Osteoblast (primary cell): ENCODE measurements around the gene FRMD3. TPM values are rescaled to one million over a fixed set of nuclear protein-coding genes. Genes with fewer than 3 reads are reported as not detected.

Experiments used
- DNase-seq: peaks from one replicate; pipeline ENCODE4 v3.0.0; 2011; ENCODE audit warnings: low spot score, mixed read lengths; ENCODE audit not compliant: insufficient read length; ENCODE audit errors: missing footprints
- H2AFZ ChIP-seq: 2 replicates; pipeline ENCODE4 v1.6.0; 2011; ENCODE audit warnings: mild to moderate bottlenecking, low read length
- H3K27ac ChIP-seq: 2 replicates; pipeline ENCODE4 v1.5.1; 2011; ENCODE audit warnings: mild to moderate bottlenecking, low read depth, low read length, moderate library complexity
- H3K27me3 ChIP-seq: 2 replicates; pipeline ENCODE4 v1.6.0; 2012; ENCODE audit warnings: mild to moderate bottlenecking, control low read depth, inconsistent platforms, low read length, moderate library complexity; ENCODE audit not compliant: insufficient read depth
- H3K36me3 ChIP-seq: 2 replicates; pipeline ENCODE4 v1.5.1; 2011; ENCODE audit warnings: mild to moderate bottlenecking, low read length, control low read depth, moderate library complexity; ENCODE audit not compliant: insufficient read depth
- H3K4me1 ChIP-seq: 2 replicates; pipeline ENCODE4 v1.5.1; 2011; ENCODE audit warnings: mild to moderate bottlenecking, low read length, control low read depth, moderate library complexity; ENCODE audit not compliant: insufficient read depth
- H3K4me2 ChIP-seq: 2 replicates; pipeline ENCODE4 v1.6.0; 2011; ENCODE audit warnings: mild to moderate bottlenecking, low read length; ENCODE audit not compliant: insufficient read depth
- H3K4me3 ChIP-seq: fragments of 200-600 bp; sonication (generic); 3 replicates; pipeline ENCODE4 v1.5.1; 2012; ENCODE audit warnings: mild to moderate bottlenecking, low read length, inconsistent platforms; ENCODE audit not compliant: insufficient read depth
- H3K79me2 ChIP-seq: 2 replicates; pipeline ENCODE4 v1.6.0; 2012; ENCODE audit warnings: mild to moderate bottlenecking, low read length, control low read depth, inconsistent platforms; ENCODE audit not compliant: insufficient read depth
- H3K9me3 ChIP-seq: 2 replicates; pipeline ENCODE4 v1.5.1; 2011; ENCODE audit warnings: low read depth, low read length, control low read depth
- H4K20me1 ChIP-seq: 2 replicates; pipeline ENCODE4 v1.6.0; 2012; ENCODE audit warnings: mild to moderate bottlenecking, low read length, control low read depth; ENCODE audit not compliant: insufficient read depth
- CTCF ChIP-seq: IDR thresholded peaks from 2 replicates; pipeline ENCODE4 v1.5.1; 2011; ENCODE audit warnings: mild to moderate bottlenecking, low read depth, low read length, moderate library complexity; ENCODE audit errors: extremely low read depth
- total RNA-seq: library from RNA; depleted of rRNA; stranded (reverse); fragments of >200 nt; gene quantifications from 2 replicates; pipeline ENCODE4 v1.2.3, GENCODE V29; 2012

The FRMD3 gene
- total RNA-seq, 1 donor: 0.36 TPM

- TF ChIP-seq CTCF: no peak
- DNase-seq: no peak
Observed at GRCh38 chr9:83537331-83538171, 650 bp downstream of the FRMD3 start.

GRCh38 chr9:83536332-83536731 lies 1.9 kb downstream of the FRMD3 start:
- H3K79me2 ChIP-seq: no peaks in the 10 kb centered on the region
- H3K27ac ChIP-seq: no peak overlapping the region
- no peak overlapping the region for H2AFZ ChIP-seq
- no peak overlapping the region for H3K4me2 ChIP-seq
- H3K36me3 ChIP-seq: no peaks in the 10 kb centered on the region
- H3K4me3 ChIP-seq: no peak overlapping the region
- DNase-seq: no peak
- no peaks in the 10 kb centered on the region for H4K20me1 ChIP-seq
- TF ChIP-seq CTCF: no peak
- peaks cover 13% of the 10 kb centered on the region for H3K27me3 ChIP-seq
- no peaks in the 10 kb centered on the region for H3K4me1 ChIP-seq
- H3K9me3 ChIP-seq: no peaks in the 10 kb centered on the region

More at GRCh38 chr9:83537331-83538171, 650 bp downstream of the FRMD3 start:
- no peaks in the 10 kb centered on the region for H3K36me3 ChIP-seq
- H4K20me1 ChIP-seq: no peaks in the 10 kb centered on the region
- H3K27ac ChIP-seq: no peak overlapping the region
- peak overlapping the region; percentile 60 for H3K4me3 ChIP-seq
- no peaks in the 10 kb centered on the region for H3K79me2 ChIP-seq
- peaks cover 13% of the 10 kb centered on the region for H3K27me3 ChIP-seq
- H3K4me2 ChIP-seq: peak overlapping the region; percentile 73
- H2AFZ ChIP-seq: peak overlapping the region; percentile 41
- H3K9me3 ChIP-seq: no peaks in the 10 kb centered on the region
- H3K4me1 ChIP-seq: no peaks in the 10 kb centered on the region

GRCh38 chr9:83535736-83536135 lies 2.5 kb downstream of the FRMD3 start:
- Histone ChIP-seq H3K27ac (no peak overlapping the region), H3K9me3 (no peaks in the 10 kb centered on the region), H3K36me3 (no peaks in the 10 kb centered on the region), H3K79me2 (no peaks in the 10 kb centered on the region), H3K27me3 (peaks cover 13% of the 10 kb centered on the region), H3K4me3 (no peak overlapping the region), H4K20me1 (no peaks in the 10 kb centered on the region), H2AFZ (no peak overlapping the region), H3K4me2 (no peak overlapping the region), H3K4me1 (no peaks in the 10 kb centered on the region)
- DNase-seq: no peak
- no peak for TF ChIP-seq CTCF

GRCh38 chr9:83533296-83533695 lies 4.9 kb downstream of the FRMD3 start:
- Histone ChIP-seq H3K27ac (no peak overlapping the region), H3K36me3 (no peaks in the 10 kb centered on the region), H3K79me2 (no peaks in the 10 kb centered on the region), H2AFZ (no peak overlapping the region), H3K4me1 (no peaks in the 10 kb centered on the region), H3K4me3 (no peak overlapping the region), H4K20me1 (no peaks in the 10 kb centered on the region), H3K27me3 (peaks cover 13% of the 10 kb centered on the region), H3K4me2 (no peak overlapping the region), H3K9me3 (no peaks in the 10 kb centered on the region)
- DNase-seq: no peak
- no peak for TF ChIP-seq CTCF
